Measurements from ENCODE around the gene ABI1. TPM values are rescaled to one million over a fixed set of nuclear protein-coding genes. Genes with fewer than 3 reads are reported as not detected.

The ABI1 gene
- total and polyA plus RNA-seq, 2 of the 4 experiments (the other 2 are of a cell fraction): 49.6 to 71.3 TPM

- H2BK20ac ChIP-seq (ENCODE audit: low read depth, low read length): no peak overlapping the region
- H3K4ac ChIP-seq (ENCODE audit: low read depth, low read length): no peak overlapping the region
- H3K9me1 ChIP-seq (ENCODE audit: insufficient read depth, low read length): no peaks in the 10 kb centered on the region
- no peak for TF ChIP-seq CHD1 (IDR thresholded peaks at IDR 0.05; ENCODE audit: low read depth, low read length)
- TF ChIP-seq FOS (IDR thresholded peaks at IDR 0.05; ENCODE audit: low read depth, low read length): no peak
- no peak for TF ChIP-seq NFE2L2 (IDR thresholded peaks at IDR 0.05; ENCODE audit: low read depth, low read length)
- no peak for TF ChIP-seq MXI1 (IDR thresholded peaks at IDR 0.05; ENCODE audit: borderline replicate concordance, low read depth, low read length)
- TF ChIP-seq MAZ (IDR thresholded peaks at IDR 0.05; ENCODE audit: borderline replicate concordance, low read depth, low read length): no peak
- TF ChIP-seq USF2 (IDR thresholded peaks at IDR 0.05; ENCODE audit: low read depth, low read length): no peak
- no peak for TF ChIP-seq CTCF (conservative IDR thresholded peaks at IDR 0.05; ENCODE audit: low read depth, low read length)
- no peak for TF ChIP-seq CEBPB (IDR thresholded peaks at IDR 0.05; ENCODE audit: low read depth, low read length)
- no peak for TF ChIP-seq RFX5 (IDR thresholded peaks at IDR 0.05; ENCODE audit: low read depth, low read length)
- TF ChIP-seq BHLHE40 (IDR thresholded peaks at IDR 0.05; ENCODE audit: low read depth, low read length): no peak
- TF ChIP-seq POLR2A (IDR thresholded peaks at IDR 0.05; ENCODE audit: low read depth, low read length): no peak
- TF ChIP-seq RAD21 (IDR thresholded peaks at IDR 0.05; ENCODE audit: low read length): no peak
- no peak for TF ChIP-seq RCOR1 (IDR thresholded peaks at IDR 0.05; ENCODE audit: insufficient replicate concordance, low read length)
- no peak for TF ChIP-seq ELK1 (IDR thresholded peaks at IDR 0.05; ENCODE audit: borderline replicate concordance, low read depth, low read length)
- no peak for TF ChIP-seq SMC3 (IDR thresholded peaks at IDR 0.05; ENCODE audit: low read depth, low read length)
- TF ChIP-seq MAFK (IDR thresholded peaks at IDR 0.05; ENCODE audit: low read depth, low read length): no peak
- POLR2A ChIA-PET (ENCODE audit: unreplicated experiment): no interaction called here
- H3K79me1 ChIP-seq (ENCODE audit: low read depth in 1 of 2, low read length in 2 of 2): peaks cover 38 to 59% of the 10 kb centered on the region in 2 experiments
- H3K4me3 ChIP-seq (ENCODE audit: insufficient read depth, low read depth, low read length): no peak overlapping the region
- no peak overlapping the region for H4K5ac ChIP-seq (ENCODE audit: low read depth, low read length)
- no peak overlapping the region for H3K9ac ChIP-seq (ENCODE audit: low read depth, low read length)
- peaks cover 33% of the 10 kb centered on the region for H4K20me1 ChIP-seq (ENCODE audit: insufficient read depth, low read length)
- H4K8ac ChIP-seq (ENCODE audit: low read depth in 2 of 2, low read length in 2 of 2): no peak overlapping the region
- H2BK15ac ChIP-seq (ENCODE audit: low read depth, low read length): no peak overlapping the region
- no peak overlapping the region for H3K23ac ChIP-seq (ENCODE audit: low read depth, low read length)
- no peak for DNase-seq
- intact Hi-C loops (cut with micrococcal nuclease): no loop called here
- H3K14ac ChIP-seq (replicated peaks; ENCODE audit: low read depth, low read length): no peak overlapping the region
- H3K4me2 ChIP-seq (ENCODE audit: low read depth, low read length): no peak overlapping the region
- H4K91ac ChIP-seq (ENCODE audit: insufficient read depth, low read depth, low read length): no peak overlapping the region
- H2AK5ac ChIP-seq (ENCODE audit: low read depth, low read length): no peak overlapping the region
- no peak overlapping the region for H2BK120ac ChIP-seq (ENCODE audit: low read depth, low read length)
- dilution Hi-C loops (cut with HindIII; ENCODE audit: low sequenced_read_pairs, unreplicated experiment): no loop called here
- in situ Hi-C loops (cut with MboI; ENCODE audit: low sequenced_read_pairs): no loop called here
- no peaks in the 10 kb centered on the region for H3K9me3 ChIP-seq (ENCODE audit: control insufficient read depth, insufficient read depth, low read length)
- H3K27me3 ChIP-seq (ENCODE audit: control insufficient read depth, insufficient read depth, low read length): no peaks in the 10 kb centered on the region
- no TSS peak for BruUV-seq (replicated peaks)
- no peak overlapping the region for H3K56ac ChIP-seq (ENCODE audit: extremely low read depth, insufficient read depth, low read length)
- no peaks in the 10 kb centered on the region for H3K36me3 ChIP-seq (ENCODE audit: control insufficient read depth, insufficient read depth, low read length)
- CTCF ChIA-PET: no interaction called here
- no peak overlapping the region for H2BK5ac ChIP-seq (ENCODE audit: low read depth, low read length, poor library complexity, severe bottlenecking)
- no peak overlapping the region for H2AK9ac ChIP-seq (replicated peaks; ENCODE audit: low read depth, low read length, poor library complexity)
- ATAC-seq (ENCODE audit: low read depth): no peak
- no peak overlapping the region for H3K18ac ChIP-seq (ENCODE audit: low read depth, low read length)
- H3K4me1 ChIP-seq (ENCODE audit: control insufficient read depth, insufficient read depth, low read length): peaks cover 2% of the 10 kb centered on the region
- no CpG with 5 or more reads among the region's 3 CpGs for WGBS, 2 experiments (ENCODE audit: extremely low coverage in 2 of 2, insufficient read length in 1 of 2)
- H2AFZ ChIP-seq (replicated peaks; ENCODE audit: low read length, poor library complexity): no peak overlapping the region
- no peak overlapping the region for H3K27ac ChIP-seq (ENCODE audit: insufficient read depth, low read length)
These were observed 58.9 kb downstream of the ABI1 start for GRCh38 chr10:26801831-26802230.
